AG04449 (cell line): ENCODE results near the gene KIAA1328.

Experiments used
- CTCF ChIA-PET: fragments of 350-600 bp; formaldehyde crosslinking; extraction: SDS; loops from one replicate; lab custom pipeline; 2021; ENCODE audit warnings: antibody characterized with exemption; lab: Yijun Ruan, JAX
- POLR2A ChIA-PET: fragments of 400-600, 350-600 bp; formaldehyde crosslinking; extraction: SDS; loops from one replicate; lab custom pipeline; 2020; ENCODE audit warnings: antibody characterized with exemption, inconsistent platforms; lab: Yijun Ruan, JAX
- DNase-seq: peaks from one replicate; pipeline ENCODE4 v3.0.0-alpha.2; 2010; ENCODE audit warnings: low read depth, low spot score
- H3K4me3 ChIP-seq: 2 replicates; pipeline ENCODE4 v1.5.1; 2011; ENCODE audit warnings: low read depth, mild to moderate bottlenecking, control low read depth, low read length
- TF ChIP-seq, protein P1 (sequence below): IDR thresholded peaks from one replicate; pipeline ENCODE4 v1.5.1; 2011; ENCODE audit warnings: mild to moderate bottlenecking, moderate library complexity, low read length, control low read depth, inconsistent platforms; ENCODE audit not compliant: insufficient read depth; ENCODE audit errors: missing control alignments

The KIAA1328 gene

DNA sequence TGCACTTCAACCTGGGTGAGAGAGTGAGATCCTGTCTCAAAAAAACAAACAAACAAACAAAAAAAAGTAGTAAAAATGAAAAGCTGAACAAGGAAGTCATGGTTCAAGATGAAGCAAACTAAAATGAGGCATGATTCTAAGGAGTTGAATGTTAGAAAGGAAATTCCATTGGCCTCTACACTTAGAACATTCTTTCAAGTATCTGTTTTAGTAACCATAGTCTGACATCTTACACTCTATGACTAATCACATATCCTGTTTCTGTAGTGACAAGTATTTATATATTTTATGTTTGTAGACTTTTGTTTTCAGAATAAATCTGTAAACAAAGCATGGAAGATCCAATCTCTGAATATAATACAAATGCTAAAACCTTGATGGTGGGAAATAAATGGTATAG is 164.1 kb downstream of the KIAA1328 start:
- peak; percentile 33 for DNase-seq
- POLR2A ChIA-PET: no interaction called here
- no peak overlapping the region for H3K4me3 ChIP-seq
- TF ChIP-seq, protein P1, sequence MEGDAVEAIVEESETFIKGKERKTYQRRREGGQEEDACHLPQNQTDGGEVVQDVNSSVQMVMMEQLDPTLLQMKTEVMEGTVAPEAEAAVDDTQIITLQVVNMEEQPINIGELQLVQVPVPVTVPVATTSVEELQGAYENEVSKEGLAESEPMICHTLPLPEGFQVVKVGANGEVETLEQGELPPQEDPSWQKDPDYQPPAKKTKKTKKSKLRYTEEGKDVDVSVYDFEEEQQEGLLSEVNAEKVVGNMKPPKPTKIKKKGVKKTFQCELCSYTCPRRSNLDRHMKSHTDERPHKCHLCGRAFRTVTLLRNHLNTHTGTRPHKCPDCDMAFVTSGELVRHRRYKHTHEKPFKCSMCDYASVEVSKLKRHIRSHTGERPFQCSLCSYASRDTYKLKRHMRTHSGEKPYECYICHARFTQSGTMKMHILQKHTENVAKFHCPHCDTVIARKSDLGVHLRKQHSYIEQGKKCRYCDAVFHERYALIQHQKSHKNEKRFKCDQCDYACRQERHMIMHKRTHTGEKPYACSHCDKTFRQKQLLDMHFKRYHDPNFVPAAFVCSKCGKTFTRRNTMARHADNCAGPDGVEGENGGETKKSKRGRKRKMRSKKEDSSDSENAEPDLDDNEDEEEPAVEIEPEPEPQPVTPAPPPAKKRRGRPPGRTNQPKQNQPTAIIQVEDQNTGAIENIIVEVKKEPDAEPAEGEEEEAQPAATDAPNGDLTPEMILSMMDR: no peak
- CTCF ChIA-PET: no interaction called here

DNA sequence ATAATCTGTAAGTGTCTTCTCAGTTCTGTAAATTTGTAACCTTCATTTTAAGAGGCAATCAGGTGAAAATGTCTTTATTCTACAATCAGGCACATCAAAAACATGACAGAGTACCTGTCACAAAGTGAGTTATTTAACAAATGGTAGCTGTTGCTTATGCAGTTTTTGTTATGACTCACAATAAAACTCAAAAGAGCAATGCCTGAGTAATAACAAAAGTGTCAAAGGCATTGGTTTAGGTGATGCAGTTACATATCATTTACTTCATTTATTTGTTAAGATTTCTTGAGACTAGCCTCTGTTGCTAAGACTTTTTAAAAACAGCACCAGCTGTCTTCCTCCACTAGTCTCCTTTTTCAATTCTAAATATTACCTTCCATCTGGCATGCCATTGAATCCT is 177.8 kb downstream of the KIAA1328 start:
- DNase-seq: no peak
- ChIA-PET CTCF (no interaction called here), POLR2A (no interaction called here)
- TF ChIP-seq, protein P1: no peak
- no peak overlapping the region for H3K4me3 ChIP-seq

DNA sequence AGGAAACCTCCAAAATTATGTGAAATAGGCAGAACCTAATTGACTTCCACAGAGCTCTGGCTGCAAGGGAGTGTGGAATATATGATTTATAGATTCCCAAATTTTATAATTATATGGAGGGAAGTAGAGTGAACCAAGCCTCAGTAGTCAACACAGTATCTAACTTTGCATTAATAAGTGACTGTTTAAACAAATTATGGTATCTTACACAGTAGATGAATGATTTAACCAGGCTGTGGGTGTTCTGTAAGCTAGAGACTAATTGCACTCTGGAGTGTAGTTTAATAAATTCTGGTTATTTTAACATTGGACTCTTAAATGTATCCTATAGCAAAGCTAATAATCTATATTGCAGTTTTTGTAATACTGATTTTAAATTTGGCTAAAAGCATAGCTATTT is 183.5 kb downstream of the KIAA1328 start:
- CTCF ChIA-PET: no interaction called here

DNA sequence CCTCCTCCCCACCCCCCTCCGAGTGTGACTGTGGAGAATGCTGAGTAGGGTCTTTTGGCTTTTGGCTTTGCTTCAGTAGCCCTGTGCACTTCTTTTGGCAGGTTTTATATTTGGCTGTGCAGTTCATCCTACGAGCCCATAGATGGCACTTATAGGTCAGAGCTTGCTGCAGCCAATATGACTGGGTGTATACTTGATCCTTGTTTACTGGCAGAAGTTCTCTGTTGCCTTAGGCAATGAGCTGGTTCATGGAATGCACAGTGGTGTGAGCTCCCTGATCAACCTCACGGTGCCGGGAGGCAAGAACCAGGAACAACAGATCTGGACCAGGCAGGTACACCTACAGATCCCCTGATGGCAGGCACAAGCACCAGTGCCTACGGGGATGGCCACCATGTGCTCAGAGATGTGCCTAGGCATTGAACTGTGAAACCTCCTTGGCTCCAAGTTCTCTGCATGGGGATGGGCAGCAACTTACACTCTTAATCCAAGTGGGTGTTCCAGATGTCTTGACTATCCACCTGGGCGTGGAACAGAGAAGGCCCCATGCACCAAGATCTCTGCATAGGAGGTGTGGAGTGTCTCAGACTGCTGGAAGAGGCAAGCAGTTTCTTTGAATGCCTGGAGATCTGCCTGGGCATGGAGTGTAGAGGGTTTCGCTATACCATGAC is 190.4 kb downstream of the KIAA1328 start:
- CTCF ChIA-PET: interaction anchor here (0.6 to 1.3 kb wide), 2 partner anchors 25 to 46 kb away, joined by 3 read pairs; no protein-coding TSS in a partner anchor
- DNase-seq: no peak
- TF ChIP-seq, protein P1: peak; percentile 8

More for the DNA sequence above, 183.5 kb downstream of the KIAA1328 start:
- POLR2A ChIA-PET: no interaction called here
- no peak for DNase-seq
- H3K4me3 ChIP-seq: no peak overlapping the region
- TF ChIP-seq, protein P1: no peak

DNA sequence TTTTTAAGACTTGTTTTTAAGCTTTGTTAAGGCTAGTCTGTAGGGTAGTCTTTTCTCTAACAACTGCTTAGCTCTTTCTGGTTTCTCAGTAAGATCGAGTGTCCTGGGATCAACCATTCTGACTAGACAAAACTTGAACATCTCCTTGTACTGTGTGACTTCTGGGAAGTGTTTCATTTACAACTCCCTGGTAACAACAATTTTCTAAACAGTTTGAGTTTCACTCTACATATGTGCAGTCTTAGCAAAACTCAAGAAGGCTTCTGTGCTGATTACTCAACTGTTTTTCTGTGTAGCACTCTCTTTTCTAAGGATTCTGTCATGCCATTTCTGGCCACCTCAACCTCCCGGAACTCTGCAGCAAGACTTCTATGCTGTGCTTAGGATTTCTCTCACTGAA is 204.5 kb downstream of the KIAA1328 start:
- TF ChIP-seq, protein P1: no peak
- DNase-seq: no peak
- no peak overlapping the region for H3K4me3 ChIP-seq
- CTCF ChIA-PET: no interaction called here
- POLR2A ChIA-PET: no interaction called here

More for the DNA sequence above, 190.4 kb downstream of the KIAA1328 start:
- POLR2A ChIA-PET: no interaction called here
- H3K4me3 ChIP-seq: no peak overlapping the region

DNA sequence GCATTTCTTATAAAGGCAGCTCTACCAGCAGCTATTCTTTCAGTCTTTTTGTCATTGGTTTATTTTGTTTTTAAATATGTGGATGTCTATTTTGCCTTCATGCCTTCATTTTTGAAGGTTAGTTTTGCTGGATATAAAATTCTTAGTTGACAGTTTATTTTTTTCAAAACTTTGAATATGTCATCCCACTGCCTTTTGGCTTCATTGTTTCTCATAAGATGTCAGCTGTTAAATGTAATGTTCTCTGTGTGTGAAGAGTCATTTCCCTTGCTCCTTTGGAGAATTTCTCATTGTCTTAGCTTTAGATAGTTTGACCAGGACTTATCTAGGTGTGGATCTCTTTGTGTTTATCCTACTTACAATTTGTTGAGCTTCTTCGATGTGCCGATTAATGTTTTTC is 213.5 kb downstream of the KIAA1328 start:
- no peak for DNase-seq
- no peak overlapping the region for H3K4me3 ChIP-seq
- CTCF ChIA-PET: no interaction called here
- TF ChIP-seq, protein P1: no peak
- POLR2A ChIA-PET: no interaction called here
